HG02852 (cell line): ENCODE measurements around the gene BBIP1.
A peak's percentile ranks its signal among the peaks of the same experiment; 100 is the strongest.
"Not testable (repeated sequence)": the region's sequence is repeated elsewhere in the genome, so short reads cannot be mapped to it uniquely, and the experiment has no call there.

Experiments
- ATAC-seq: cut with Tn5 transposase; IDR thresholded peaks from one replicate; pipeline ENCODE4 v1.9.1; 2021; ENCODE audit warnings: mild to moderate bottlenecking, moderate library complexity; ENCODE audit not compliant: unreplicated experiment

The BBIP1 gene

DNA sequence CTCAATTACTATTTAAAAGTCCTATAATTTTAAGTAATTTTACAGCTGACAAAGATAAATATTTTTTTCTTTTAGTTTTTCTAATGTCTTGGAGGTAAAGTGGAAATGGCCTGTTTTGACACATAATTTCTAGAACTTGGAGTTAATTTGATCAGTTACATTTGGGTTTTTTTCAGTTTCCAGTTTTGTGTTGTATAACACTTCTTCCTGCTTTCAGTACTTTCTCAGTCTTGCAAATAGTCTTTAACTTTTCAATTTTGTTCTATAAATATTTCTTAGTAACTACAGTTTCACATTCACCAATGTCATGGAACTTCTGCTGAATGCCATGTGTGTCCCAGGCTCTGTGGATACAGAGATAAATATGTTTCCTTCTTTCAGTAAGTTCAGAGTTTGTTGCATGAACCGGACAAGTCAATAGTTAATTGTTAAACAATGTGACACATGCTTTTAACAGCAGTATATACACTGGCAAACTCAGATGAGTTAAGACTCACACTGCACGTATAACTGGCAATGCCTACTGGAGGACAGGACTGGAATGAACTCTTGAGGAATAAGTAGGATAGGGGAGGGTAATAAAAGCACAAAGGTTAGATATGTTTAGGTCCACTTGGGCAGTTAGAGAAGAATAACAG, 5.0 kb upstream of the BBIP1 start:
- peak; percentile 12 for ATAC-seq

DNA sequence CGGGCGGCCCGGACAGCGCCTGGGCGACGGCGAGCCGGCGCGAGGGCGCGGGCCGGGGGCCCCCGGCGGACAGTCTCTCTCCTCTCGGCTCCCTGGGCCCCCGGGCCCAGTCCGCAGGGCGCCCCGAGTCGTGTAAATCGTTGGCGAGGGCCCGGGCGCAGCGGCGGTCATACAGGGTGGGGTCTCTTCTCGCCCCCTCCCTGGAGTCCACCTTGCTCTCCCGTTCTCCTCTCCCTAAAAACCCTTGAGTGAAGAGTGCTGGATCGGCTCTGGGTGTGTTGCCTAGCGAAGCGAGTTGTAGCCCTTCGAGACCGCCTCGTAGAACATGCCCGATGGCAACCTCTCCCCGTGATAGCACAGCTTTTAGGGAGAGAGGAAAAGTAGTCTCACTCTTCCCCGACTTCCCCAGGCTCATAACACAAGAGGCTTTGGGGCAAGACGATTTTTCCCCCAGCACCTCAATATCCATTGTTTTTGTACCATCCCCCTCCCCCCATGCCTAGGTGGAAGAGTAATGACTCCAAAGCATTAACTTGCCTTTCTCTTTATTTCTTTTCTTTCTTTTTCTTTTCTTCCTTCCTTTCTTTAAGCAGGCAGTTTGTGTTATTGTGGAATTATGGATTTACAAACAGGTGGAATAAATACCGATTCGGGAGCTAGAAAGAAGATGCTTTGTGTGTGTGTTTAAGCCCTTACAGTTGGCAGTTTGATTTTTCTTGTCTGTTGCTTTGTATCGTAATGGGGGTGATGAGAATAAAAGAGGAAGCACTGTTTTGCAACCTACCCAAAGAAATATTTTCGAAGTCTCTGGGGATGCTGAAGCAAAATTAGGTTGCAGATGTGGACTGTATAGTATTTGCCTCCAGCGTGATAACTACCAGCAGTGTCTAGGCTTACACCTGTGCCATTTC, 1.2 kb upstream of the BBIP1 start:
- peak; percentile 24 for ATAC-seq

GRCh38 chr10:110919349-110919931, 460 bp upstream of the BBIP1 start, which contains the start of gene SHOC2:
Gene SHOC2 (plus strand): TSS chr10:110919604. CDS start chr10:110964359, 44,755 bp downstream.
- ATAC-seq, result peak; percentile 9

DNA sequence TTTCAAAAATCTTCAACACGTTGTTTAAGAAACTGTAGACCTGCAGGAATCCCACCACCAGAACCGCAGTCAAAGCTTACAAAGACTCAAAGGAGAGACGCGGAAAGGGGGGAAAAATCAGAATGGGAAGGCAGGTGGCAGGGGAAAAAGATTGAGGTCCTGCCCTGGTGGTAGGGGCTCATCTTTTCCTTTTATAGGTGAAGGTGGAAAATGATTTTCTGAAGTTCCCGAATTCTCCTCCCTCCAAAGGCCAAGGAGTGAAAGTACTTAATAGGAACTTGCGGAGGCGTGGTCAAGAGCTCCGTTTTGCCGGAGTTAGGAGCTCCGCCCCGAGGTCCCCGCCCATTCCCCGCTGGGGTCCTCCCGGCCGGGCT, 724 bp downstream of the BBIP1 start:
- ATAC-seq, result no peak

DNA sequence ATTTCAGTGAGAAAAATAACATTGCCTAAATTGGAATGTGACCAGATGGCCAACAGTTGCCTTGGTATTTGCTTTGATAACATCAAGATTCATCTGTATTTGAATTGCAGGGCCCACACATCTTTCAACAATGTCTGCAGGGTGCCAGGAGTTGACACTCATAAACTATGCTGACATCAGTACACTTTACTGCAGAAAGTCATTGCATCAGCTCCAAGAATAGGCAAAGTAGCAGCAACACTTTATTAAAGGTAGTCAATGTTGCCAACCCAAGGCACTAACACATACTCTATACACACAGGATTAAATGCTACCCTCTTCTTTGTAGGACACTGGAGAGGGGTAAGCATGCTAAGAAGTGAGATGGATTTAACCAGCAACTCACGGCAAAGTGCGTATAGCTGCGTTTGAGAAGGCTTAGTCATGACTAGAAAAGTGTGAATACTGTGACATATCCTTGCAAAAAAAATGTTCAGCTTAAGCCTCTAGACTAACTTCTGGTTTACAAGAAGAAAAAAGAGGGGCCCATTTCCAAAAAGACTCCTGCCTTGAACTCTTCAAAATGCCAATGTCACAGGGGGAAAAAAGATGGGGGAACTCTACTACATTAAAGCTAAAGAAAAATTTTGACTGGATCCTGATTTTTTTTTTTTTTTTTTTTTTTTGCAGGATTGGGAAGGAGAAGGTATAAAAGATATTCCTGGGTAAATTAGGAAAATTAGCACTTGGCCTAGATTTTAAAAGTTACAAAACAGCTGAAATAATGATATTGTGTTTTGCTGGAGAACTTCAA, 2.2 kb downstream of the BBIP1 start:
- no peak for ATAC-seq

DNA sequence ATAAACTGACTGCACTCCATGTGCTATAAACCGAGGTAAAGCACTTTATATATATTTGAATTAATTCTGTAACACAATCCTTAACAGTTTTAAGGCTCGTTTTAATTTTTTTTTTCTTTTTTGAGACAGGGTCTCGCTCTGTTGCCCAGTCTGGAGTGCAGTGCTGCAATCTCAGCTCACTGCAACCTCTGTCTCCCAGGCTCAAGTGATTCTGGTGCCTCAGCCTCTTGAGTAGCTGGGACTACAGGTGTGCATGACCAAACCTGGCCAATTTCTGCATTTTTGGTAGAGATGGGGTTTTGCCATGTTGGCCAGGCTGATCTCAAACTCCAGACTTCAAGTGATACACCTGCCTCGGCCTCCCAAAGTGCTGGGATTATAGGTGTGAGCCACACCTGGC, 3.4 kb downstream of the BBIP1 start:
- not testable (repeated sequence) for ATAC-seq

DNA sequence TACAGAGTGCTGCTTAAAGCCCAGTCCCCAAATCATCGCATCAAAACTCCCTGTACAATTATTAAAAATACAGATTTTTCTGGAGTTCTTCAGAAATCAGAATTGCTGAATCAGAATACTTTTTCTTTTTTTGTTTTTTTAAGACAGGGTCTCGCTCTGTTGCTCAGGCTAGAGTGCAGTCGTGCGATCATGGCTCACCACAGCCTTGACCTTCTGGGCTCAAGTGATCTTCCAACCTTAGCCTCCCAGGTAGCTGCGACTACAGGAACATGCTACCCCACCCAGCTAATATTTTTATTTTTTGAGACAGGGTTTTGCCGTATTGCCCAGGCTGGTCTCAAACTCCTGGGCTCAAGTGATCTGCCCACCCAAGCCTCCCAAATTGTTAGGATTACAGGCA, 3.9 kb downstream of the BBIP1 start:
- no peak for ATAC-seq

DNA sequence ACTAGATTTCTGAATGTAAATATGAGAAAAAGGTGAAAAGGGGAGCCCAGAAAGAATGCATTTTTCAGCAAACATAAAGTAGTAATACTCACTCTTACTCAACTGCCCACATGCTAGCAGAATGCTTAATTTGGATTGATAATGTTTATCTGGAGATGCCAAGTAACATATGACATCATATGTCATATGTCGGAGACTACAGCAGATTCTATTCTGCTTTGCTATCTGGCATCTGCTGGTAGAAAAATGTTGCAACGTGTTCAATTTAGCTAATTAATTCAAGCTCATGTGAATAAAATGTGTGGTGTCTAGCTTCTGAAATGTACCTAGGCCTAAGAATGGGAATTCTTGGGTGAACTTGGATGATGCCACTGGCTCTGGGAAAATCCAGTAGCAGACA, 4.5 kb downstream of the BBIP1 start:
- no peak for ATAC-seq

DNA sequence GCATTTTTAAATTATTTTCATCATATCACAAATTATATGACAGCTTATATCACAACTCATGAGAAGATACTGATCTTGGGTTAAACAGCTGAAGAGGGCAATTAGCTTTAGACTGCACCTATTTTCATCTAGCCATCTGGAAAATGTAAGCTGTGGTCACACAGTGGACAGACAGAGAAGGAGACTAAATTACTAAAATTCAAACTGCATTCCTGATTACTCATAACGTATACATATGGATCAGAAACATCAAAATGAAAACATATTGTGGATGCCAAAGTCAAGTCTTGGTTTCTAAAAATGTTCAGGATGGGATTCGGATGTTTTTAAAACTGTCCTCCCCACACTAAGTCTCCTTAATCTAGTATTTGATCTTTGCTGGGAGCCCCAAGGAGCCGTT, 6.6 kb downstream of the BBIP1 start:
- no peak for ATAC-seq

- ATAC-seq, result no peak
Measured at GRCh38 chr10:110910138-110910537, 8.8 kb downstream of the BBIP1 start.

DNA sequence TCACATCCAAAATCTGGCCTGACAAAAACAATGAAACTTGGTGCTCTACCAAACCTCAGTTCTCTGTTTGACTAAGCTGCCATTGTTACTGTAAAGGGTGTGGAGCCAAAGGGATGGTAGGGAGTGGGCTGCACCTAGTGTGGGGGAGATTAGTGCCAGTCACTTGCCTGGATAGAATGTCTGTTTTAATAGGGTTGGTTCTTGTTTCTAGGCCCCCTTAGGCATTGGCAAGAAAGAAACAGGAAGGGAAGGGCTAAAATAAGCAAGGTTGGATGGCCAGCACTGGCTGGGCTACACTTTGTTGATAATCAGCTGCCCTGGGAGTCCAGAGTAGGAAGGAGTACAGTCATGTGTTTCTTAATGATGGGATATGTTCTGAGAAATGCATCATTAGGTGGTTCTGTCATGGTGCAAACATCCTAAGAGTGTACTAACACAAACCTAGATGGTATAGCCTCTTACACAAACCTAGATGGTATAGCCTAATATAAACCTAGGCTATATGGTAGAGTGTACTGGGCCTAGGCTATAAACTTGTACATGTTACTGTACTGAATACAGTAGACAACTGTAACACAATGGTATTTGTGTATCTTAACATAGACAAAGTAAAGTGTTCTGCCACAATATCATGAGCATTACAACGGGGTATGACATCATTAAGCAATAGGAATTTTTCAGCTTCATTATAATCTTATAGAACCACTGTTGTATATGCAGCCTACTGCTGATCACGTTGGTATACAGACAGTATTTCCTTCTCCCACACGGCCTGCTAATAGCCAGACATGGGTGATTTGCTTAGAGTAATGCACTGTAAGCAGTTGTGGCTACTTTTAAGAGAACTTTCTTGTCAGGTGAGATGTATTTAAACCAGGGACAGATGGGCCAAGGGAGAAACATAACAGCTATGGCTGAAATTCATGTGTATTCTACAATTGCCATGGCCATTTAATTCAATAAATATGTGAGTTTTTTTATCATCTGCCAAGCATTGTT, 15.4 kb downstream of the BBIP1 start:
- ATAC-seq, result peak; percentile 71

DNA sequence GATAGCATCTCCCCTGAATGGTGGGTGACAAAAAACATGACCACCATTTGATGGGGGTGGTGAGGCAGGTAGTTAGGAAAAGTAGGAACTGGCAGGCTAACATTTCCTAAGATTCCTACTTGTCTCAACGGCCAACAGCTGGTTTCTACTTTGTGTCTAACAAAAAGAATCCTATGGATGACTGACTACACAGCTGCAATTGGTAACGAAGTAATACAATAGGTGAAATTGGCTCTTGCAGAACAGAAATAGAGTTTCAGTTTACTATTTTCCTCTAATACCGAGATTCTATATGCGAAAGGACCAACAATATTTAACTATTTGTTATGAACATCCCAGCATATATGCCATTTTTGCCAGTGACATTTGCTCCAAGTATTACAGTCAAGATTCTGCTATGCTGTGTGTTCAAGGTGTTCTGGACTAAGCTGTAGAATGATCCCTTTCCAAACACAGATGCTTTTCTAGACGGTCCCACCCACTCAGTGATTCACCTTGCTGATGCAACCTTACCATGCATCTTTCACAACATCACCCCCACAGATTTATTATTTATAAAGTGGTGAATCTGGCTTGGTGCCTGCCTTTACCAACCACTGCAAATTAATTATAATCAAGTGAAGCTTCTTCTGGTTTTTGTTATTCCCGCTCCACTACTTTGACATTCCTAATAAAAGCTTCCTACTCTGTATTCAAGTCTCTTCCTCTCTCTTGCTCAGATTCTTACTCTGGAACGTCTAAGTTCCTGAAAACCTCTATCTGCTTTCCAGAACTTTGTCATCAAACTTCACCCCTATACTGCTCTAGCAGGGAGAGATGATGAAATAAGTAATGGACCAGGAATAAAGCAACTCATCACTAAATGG, 16.8 kb downstream of the BBIP1 start:
- no peak for ATAC-seq

DNA sequence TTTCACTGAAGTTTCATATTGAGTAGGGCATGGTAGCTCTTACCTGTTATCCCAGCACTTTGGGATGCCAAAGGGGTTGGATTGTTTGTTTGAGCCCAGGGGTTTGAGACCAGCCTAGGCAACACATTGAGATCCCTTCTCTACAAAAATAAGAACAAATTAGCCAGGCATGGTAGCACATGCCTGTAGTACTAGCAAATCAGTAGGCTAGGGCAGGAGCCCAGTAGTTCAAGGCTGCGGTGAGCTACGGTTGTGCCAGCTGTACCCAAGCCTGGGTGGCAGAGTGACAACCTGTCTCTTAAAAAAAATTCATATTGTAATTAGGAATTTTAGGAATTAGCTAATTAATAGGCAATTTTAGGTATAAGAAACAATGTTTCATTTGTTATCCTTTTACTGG, 18.0 kb downstream of the BBIP1 start:
- no peak for ATAC-seq

- ATAC-seq, result no peak
Measured at GRCh38 chr10:110898391-110898790, 20.6 kb downstream of the BBIP1 start.

- ATAC-seq, result no peak
Measured at GRCh38 chr10:110897184-110897583, 21.8 kb downstream of the BBIP1 start.

DNA sequence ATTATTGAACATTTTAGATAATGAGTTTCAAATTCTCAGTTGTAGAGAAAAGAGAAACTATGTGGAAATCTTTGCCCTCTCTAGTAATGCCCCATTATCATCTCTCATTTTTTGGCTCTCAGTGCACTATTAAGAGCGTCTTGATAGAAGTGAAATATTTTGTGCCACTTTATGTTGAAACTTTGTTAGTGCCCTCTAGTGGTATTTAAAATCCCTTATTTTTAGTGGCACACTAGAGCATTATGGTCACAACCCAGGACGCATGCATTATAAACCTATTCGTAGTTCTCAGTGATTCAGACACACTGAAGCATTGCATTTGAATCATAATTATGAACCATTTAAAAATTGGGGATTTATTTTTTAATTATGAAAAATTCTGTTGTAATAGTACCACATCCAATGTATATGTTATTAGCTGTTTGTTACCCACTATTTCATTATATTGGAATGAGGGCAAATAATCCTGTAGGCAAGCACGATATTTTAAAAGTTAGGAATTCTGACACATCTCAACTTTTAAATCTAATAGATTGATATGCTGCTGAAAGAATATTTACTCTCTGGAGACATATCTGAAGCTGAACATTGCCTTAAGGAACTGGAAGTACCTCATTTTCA, 25.3 kb downstream of the BBIP1 start:
- ATAC-seq, result no peak

GRCh38 chr10:110892602-110893288, 26.2 kb downstream of the BBIP1 start:
- no peak for ATAC-seq

DNA sequence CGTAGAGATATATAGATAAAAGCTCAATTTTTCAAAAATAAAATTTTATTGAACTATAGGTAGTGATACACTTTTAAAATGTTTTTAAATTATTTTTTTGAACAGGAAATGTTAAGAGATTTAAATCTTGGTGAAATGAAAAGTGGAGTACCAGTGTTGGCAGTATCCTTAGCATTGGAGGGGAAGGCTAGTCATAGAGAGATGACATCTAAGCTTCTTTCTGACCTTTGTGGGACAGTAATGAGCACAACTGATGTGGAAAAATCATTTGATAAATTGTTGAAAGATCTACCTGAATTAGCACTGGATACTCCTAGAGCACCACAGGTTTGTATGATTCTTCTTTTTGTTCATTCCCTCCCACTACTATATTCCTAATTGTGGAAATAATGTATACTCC, 31.4 kb downstream of the BBIP1 start:
- ATAC-seq, result no peak
